Stimulated activated naive CD4-positive, alpha-beta T cell (primary cell): Measurements from ENCODE around the gene NADK.
A peak's percentile ranks its signal among the peaks of the same experiment; 100 is the strongest.

Source experiments
- DNase-seq, 6 experiments: peaks; one replicate each; lab custom pipeline; 2025; lab: John Stamatoyannopoulos, UW

Gene NADK

DNA sequence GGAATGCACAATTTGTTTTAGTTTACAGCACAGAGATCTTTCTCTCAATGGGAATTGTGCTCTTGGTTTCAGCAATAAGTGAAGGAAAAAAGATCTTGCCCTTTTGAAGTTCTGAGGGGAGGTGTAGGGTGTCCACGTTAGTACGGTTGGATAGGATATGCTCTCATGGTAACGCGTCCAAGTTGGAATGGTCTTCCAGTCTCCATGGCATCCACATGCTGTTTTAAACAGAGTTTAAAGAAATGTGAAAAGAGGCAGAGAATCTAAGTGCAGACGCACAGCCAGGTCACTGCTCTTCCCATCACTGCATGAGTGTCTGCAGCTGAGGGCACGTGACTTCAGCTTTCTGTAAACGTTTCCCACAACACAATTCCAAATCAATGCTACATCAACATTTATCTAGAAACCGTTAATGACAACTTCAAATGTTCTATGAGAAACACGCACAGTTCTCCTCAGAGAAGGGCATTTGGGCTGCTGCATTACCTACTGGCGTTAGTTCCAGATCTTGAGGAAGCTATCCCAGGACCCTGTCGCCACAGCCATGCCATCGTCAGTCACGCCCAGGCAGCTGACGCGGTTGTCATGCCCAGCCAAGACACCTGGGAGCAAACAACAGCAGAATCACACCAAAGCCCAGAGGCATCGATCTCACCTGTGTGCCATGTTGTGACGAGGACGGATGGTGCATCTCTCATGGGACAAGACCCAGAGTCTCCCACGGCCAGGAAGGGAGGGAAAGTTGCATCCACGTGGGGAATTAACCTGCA, 8.8 kb upstream of the NADK start:
- DNase-seq: no peak

DNA sequence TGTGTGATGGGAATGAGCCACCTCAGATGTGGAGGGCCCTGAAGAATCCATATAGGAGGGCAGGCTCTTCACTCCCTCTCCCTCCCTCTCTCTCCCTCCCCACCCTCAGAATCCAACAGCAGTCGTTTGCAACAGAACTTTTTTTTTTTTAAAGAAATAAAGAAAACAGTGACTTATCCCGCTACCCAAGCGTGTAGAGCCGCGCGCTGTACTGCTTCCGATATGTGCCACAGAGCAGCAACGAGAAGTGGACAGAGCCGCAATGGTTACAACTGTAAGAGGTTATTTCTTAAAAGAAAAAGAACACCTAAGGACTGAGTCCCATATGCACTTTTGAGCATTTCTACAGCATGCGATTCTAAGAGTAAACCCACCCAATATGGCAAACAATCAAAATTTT, 7.4 kb upstream of the NADK start:
- DNase-seq: no peak

DNA sequence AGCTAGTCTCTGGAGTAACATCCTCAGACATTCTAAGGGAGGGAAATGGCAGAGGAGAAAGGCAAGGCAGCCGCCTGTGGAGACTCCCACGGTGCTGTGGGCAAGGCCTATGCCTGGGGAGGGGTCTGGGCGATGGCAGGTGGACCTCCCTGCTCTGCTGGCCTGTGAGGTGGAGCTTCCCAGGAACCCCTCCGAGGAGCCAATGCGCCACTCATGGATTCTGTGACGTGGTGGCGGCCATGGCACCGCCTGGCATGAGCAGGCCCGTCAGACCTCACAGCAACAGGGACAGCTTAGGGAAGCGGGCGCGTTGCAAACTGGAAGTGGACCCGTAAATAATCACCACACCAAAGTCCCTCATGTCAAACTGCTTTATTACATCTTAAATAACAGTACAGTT, 6.7 kb upstream of the NADK start:
- no peak for DNase-seq

DNA sequence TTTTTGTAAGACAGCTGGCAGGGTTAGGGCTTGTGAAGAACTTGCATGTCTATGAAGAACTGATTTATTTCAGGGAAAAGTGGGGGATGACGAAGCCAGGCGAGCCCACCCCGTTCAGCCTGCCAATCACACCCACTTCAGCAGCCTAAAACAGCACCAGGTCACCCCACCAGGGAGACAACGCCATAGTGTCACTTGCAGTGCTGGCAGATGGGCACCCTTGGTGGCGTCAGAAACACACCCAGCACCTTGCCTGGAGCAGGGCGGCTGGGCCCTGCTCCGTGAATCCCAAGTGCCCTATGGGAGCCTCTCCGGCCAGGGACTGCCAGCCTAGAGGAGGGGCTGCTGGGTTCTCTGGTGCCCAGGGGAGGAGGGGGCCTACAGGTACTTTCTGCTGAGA, 5.0 kb upstream of the NADK start:
- no peak for DNase-seq

DNA sequence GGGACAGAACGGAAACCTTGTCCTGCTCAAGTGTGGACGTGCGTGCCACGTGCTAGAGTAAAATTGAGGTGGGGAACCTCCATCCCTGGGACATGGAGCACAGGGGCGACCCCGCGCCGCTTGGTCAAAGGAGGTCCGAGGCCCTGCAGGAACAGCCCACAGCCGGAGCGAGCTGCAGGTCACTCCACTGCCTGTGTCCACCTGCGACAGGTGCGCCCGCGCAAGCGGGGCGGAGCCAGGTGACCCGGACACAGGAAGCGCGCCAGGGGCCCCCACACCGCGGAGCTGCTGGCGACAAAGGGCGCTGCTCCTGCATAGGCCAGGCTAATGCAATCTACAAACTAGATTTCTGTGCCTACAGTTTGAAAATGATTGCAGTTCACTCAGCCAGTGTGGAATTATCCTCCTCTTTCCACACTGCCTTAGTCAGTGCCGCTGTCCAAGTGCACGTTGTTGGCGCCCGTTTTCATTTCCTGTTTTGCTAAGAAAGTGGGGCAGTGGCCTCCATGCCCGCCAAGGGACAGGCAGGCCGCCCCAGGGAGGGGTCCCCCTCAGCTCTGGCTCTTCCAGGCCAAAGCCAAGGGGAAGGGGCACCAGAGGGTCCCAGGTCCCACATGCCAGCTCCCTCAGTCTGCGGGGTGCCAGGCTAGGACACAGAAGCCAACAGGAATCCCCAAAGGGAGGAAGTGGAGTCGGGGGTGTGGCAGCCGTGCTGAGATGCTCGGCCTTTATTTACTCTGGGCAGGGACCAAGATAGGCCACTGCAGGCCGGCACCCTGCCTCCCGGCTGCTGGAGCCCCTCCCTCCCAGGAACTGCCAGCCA, 4.3 kb upstream of the NADK start:
- peak in 1 of 6 experiments; percentile 29 for DNase-seq

DNA sequence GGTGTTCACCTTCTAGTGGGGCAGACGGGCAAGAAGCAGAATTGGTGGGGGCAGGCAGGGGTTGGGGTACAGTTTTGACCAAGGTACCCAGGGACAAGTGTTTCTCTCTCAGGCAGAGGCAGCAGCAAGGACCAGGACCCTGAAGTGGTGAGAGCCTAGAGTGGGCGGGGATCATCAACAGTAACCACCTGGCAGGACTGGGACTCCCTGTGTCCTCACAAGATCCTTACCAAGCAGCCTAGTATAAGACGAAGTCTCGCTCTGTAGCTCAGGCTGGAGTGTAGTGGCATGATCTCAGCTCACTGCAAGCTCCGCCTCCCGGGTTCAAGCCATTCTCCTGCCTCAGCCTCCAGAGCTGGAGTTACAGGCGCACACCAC, 3.2 kb upstream of the NADK start:
- no peak for DNase-seq

DNA sequence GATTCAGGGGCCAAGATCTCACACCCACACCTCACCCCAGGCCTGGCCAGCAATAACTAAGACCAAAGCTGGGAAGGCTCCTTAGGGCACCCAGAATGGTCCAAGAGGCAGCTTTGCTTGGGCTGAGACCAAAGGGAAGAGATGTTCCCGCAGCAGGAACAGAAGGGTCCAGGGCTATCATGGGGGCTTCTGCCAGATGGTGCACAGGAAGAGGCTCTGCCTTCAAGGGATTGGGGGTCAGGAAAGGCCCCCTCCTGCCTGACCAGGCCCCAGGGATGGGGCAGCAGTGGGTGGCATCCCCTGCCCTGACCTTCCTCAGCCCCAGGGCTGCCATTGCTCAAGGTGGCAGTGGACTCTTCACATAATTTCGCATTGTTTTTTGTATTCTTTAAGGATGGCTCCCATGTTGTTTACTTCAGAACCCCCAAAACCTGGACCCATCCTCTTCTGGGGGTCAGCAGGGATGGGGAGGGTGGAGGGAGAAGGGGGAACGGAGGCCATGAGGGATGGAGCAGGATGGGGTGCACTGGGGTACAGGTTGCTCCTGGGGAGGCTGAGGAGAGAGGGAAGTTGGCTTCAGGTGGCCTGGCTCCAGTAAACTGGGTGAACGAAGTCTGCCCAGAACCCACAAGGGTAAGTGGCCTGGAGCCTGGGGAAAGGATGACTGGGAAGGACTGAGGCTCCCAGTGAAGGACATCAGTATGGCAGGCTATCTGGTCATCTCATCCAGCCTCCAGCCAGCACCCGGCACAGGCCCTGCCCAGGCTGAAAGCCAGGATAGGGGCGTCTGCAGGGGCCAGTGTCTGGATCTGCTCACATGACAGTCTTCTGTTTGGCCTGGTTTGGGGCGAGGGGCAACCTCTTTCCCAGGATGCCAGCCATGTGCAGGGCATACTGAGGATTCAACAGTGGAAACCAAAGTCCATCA, 2.6 kb upstream of the NADK start:
- DNase-seq: no peak

DNA sequence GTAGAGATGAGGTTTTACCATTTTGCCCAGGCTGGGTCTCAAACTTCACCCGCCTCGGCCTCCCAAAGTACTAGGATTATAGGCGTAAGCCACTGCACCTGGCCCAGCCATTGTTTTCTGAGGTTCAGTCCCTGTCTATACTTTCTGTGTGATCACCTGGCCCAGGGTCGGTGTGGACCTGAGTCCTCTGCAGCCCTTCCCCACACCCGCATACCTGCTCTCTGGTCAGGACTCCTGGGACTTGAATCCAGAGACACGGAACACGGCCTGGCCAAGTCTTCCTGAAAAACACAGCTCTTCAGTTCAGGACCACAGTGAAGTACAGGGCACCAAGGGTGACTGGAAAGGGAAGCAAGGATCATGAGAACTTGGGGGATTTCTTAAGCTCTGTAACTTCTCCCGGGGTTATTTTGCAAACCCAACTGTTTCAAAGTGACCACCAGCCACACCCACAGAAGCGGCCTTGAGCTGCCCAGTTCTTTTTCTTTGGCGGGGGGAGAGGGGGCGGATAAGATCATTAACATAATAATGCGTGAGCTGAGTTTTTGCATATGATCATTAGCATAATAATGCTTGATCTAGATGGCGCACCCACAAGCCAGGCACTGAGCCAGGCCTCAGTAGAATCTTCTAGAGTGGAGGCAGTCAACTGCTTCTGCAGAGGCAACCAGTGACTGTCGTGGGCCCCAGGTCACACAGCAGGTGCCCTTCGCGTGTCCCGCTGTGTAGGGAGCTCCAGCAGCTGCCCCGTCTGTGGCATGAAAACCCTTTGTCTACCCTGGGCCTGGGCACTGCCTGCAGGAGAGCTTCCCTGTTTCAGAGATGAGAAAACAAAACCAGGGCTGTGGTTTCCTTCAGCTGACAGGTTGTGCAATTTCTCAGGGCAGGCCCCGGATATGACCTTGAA, 1.7 kb upstream of the NADK start:
- DNase-seq: peak in 5 of 6 experiments; percentile 32 to 82 (median 60)

DNA sequence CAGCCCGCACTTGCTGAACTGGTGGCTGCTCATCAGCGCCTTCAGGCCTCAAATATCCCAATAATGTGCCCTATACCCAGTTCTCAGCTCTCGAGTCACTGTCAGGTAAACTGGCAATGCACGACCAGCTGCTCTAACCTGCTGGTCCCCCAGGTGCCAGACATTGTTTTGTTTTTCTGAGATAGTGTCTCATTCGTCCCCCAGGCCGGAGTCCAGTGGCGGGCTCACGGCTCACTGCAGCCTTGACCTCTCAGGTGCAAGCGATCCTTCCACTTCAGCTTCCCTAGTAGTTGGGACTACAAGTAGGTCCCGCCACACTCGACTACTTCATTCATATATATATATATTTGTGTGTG, 1.0 kb upstream of the NADK start:
- DNase-seq: no peak

DNA sequence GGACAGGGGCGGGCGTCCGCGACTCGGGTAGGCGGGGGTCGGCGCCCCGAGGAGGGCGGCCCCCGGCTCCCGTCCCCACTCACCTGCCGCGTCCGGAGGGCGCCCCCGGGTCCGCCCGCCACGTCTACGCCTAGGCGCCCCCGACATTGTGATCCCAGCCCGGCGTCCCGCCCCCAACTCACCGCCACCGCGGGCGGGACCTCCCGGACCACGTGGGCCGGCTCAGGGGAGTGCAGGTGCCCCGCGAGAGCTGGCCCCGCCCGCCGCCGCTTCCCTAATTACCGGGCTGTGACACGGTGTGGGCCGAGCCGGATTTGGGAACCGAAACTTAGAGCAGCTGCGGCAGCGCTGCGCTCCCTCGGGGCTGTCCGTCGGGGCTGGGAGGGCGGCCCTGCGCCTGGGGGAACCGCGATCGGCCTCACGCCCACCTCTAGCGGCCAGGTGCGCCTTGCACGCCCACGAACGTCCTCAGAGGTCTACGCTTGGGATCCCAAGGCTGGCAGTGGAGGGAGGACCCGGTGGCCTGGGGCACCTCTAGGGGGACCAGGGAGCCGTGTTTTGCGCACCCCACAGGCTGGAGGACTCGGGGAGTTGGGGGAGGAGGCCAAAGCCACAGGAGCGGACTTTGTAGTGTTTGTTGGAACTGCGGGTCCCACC, 521 bp upstream of the NADK start:
- DNase-seq: peak; percentile 43 to 81 (median 70)

DNA sequence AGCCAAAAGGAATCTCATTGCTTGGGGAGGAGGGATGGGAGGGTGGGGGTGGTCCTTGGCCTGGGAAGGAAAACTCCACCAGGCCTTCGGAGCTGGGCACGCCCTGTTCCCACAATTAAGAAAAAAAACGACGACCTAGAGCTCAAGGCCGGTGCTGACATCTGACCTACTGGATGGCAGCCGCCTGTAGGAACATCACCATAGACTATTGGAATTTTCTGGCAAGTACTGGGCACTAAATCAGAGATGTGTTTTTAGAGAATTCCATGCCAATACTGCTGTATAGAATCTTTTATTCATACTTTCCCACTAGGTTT, 729 bp downstream of the NADK start:
- DNase-seq: no peak

DNA sequence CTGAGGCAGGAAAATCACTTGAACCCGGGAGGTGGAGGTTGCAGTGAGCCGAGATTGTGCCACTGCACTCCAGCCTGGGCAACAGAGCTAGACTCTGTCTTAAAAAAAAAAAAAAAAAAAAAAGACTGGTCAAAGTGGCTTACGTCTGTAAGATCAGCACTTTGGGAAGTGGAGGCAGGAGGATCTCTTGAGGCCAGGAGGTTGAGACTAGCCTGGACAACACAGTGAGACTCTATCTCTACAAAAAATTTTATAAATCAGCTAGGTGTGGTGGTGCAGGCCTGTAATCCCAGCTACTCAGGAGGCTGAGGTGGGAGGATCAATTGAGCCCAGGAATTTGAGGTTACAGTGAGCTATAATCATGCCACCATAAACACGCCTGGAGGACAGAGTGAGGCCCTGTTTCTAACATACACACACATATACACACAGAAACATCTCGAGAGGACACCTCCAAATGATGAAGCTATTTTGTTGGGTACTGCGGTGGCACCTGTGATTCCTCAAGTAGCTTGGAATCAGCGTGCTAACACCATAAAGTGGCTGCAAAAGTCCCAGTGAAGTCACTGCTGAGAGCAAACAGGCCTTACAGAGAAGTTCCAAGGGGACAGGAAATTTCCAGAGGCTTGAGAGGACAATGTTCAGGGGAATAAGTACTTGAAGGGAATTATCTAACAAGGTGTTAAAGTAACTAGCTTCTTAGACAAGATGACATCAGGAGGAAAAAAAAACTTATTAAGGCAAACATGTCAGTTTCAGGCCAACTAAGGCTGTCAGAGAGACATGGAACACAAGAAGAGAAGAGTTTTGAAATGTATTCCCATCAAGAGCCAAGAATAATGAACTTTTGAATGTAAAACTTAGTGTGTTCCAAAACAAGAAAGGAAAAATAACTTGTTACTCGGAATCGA, 1.3 kb downstream of the NADK start:
- DNase-seq: no peak

DNA sequence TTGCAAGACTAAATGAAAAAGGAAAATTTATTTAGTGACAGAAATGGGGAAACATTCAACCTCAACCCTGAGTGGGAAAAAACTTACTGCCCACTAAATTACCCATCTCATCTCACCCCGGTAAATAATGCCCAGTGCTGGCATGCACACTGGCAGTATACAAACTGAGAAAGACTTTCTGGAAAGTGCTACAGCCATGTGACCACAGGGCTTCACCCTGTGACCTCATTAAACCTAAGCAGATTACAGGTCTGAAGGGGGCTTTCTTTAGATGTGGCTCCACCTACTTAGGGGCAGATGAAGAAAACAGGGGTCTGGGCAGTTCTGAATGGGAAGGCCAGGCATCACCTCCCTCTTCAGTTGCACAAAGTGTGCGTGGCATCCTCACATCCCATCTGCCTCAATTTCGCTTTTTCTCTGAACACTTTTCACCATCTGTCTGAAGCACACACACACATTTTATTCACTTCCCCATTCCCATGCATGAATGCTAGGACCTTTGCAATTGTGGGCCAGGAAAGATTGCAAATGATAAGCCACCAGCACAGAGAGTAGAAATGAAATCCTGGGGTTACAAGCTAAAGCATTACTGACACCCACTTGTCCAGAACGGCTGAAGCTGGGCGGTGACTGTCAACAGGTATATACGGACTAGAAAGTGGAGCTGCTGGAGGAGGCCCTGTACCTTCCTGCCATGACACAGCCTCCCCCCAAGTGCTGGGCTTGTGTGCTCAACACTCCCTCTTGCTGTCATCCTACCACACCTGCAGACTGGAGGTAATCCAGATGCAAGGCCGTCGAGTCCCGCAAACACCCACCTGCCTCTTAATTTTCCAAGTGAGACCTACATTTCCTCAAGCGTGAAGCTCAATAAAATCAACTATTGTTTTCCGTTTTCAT, 2.7 kb downstream of the NADK start:
- no peak for DNase-seq

DNA sequence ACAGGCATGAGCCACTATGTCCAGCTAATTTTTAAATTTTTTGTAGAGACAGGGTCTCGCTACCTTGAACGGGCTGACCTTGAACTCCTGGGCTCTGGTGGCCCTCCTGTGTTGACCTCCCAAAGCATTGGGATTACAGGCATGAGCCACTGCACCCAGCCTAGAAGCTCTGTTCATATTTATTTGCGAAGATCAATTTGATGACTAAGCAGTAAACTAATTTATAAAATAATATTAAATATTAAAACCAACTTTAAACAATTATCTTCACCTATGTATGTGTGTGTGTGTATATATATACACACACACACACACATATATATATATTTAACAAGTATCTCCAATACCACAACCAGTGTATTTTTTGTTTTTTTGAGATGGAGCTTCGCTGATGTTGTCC, 4.4 kb downstream of the NADK start:
- no peak for DNase-seq

DNA sequence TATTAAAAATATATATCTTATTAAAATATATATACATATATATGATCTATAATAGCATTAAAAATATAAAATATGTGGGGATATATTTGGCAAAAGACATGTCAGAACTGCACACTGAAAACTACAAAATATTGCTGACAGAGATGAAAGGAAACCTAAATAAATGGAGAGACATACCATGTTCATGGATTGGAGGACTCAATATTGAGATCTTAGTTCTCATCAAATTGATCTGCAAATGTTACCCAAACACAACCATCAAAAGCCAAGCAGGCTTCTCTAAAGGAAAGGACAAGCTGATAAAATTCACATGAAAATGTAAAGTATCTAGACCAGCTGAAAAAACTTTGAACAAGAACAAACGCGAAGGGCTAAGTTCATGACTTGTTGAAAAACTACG, 7.2 kb downstream of the NADK start:
- no peak for DNase-seq

DNA sequence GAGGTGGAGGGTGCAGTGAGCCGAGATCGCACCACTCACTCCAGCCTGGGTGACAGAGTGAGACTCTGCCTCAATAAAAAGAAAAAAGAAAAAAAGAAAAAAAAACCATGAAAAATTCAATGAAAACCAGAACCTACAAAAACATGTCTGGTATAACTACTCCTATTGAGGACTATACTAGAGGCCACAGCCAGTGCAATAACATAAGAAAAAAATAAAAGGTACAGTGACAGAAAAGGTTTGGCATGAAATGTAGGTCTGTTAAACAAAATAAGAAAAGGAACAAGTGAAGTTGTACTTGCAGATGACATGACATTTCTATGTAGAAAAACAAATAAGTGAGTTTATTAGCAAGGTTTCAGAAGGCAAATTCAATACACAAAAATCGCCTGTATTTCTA, 8.2 kb downstream of the NADK start:
- DNase-seq: no peak

DNA sequence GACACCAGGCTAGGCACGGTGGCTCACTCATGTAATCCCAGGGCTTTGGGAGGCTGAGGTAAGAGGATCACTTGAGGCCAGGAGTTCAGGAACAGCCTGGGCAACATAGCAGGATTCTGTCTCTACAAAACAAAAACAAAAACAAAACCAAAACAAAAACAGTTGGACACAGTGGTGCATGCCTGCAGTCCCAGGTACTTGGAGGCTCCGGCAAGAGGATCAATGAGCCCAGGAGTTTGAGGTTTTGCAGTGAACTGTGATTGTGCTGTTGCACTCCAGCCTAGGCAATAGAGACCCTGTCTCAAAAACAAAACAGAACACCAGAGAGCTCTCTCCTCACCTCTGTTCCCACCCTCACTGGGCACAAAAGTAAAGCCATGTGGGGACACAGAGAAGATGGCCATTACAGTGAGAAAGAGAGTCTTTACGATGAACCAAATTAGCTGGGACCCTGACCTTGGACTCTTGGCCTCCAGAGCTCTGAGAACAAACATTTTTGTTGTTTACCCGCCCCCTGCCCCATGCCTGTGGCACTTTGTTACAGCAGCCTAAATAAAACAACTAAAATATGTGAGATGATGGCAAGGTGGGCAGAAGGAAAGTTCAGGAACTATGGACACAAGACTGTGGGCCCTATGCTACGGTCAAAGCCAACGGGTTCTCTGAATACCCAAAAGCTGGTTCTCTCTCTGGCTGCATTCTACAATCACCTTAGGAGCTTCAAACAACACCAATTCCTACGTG, 9.8 kb downstream of the NADK start:
- no peak for DNase-seq

DNA sequence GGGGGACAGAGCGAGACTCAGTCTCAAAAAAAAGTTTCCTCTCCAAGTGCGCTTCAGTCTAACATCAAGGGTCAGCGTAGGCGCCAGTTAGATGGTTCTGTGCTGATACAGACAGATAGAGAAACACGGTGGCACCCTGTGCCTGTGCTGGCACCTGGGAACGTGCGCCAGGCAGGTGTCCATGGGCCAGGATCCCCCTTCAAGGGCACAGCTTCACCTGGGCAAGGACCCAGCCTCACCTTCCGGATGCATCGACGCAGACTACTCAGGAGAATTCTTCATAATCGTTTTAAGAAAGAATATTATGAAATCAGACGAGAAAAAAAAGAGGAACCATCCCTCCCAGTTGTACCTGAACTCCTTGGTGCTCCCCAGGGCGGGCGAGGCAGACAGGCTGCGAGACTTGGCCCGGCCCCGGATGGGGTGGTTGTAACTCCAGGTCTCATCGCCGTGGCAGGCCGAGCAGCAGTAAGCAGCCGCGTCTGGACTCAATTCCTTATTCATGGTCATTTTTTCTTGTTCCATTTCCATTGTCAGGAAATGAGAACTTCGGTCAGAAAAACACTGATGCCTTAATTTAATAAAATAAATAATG, 13.3 kb downstream of the NADK start:
- no peak for DNase-seq
